ENCODE results near the gene AQP4.

The AQP4 gene, protein sequence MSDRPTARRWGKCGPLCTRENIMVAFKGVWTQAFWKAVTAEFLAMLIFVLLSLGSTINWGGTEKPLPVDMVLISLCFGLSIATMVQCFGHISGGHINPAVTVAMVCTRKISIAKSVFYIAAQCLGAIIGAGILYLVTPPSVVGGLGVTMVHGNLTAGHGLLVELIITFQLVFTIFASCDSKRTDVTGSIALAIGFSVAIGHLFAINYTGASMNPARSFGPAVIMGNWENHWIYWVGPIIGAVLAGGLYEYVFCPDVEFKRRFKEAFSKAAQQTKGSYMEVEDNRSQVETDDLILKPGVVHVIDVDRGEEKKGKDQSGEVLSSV

DNA sequence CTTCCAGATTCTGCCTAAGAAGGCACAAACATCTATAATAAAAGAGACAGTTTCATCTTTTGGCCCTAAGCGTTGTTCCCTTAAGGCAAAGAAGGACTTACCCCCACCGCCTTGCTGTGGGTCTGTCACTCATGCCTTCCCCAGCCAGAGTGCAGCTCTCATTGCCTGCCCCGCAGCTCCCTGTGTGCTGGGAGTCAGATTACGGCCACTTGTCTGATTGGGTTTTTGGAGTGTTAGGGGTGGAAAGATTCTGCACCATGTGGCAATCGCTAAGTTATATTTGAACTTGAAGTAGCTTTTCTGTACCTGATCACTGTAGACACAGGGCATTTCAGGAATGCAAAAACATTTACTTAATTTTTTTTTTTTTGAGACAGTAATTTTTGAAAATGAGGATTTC lies at the start of gene AQP4:
Gene AQP4 (minus strand): TSS at position 151 of the 400 bp plus-strand sequence. CDS start 18 bp downstream, at position 133.
- no peak for DNase-seq

DNA sequence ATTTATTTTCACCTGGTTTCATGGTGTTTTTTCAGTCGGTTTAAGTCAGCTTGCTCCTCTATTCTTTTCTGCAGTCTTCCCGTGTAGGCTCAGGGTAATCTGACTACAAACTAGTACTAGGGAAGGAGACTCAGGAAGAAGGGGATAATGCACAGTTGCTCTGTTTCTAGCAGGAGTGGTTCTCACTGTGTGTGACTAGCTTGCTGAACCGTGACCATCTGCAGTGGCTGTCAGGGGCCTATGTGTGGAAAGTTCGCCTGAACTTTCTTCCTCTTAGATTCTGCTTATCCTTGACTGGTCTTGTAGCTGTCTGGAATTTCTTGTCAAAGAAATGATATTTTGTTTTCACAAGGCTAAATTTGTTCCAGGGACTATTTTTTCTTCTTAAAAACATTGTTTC lies 46.3 kb upstream of the AQP4 start:
- no peak for DNase-seq

GRCh38 chr18:26909599-26910290 lies 44.2 kb upstream of the AQP4 start:
- no peak for DNase-seq

- no peak for DNase-seq
Observed at GRCh38 chr18:26908906-26909305, 43.4 kb upstream of the AQP4 start.

- DNase-seq, result no peak
Observed at GRCh38 chr18:26902291-26902690, 36.8 kb upstream of the AQP4 start.

DNA sequence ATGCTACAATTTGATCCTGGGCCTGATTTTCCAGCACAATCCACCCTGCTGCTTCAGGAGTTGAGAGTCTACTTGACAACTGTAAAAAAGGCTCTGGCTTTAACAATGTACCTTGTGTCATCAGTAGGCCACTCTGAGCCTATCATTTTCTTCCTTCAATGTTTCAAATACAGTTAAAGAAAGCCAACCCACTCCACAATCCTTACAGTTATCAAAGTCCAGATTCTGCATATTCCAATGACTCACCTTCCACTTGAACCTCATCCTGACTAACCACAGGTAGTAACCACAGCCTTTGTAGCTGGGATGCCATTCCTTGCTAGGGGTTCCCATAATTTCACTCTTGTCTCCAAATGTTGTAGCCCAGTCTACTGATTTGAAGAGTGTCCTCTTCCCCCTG lies 35.5 kb upstream of the AQP4 start:
- no peak for DNase-seq

DNA sequence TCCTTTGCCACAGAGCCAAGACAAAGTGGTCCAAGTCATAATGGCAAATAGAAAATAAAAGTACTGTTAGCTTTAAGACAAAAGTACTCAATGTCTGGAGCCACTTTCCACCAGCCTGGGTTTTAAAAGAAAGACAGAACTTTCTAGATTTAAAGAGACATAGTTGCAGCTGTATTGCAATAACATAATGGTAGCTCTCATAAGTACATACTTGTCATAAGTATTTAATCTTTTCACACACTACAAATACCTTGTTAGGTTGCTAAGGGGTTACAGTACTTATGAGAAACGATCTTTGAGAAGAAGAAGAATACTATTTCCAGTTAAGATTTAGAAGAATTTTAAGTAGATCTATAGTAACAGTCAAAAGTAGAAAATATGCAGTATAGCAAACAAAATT lies 28.9 kb upstream of the AQP4 start:
- no peak for DNase-seq

GRCh38 chr18:26893996-26894395 lies 28.5 kb upstream of the AQP4 start:
- no peak for DNase-seq

DNA sequence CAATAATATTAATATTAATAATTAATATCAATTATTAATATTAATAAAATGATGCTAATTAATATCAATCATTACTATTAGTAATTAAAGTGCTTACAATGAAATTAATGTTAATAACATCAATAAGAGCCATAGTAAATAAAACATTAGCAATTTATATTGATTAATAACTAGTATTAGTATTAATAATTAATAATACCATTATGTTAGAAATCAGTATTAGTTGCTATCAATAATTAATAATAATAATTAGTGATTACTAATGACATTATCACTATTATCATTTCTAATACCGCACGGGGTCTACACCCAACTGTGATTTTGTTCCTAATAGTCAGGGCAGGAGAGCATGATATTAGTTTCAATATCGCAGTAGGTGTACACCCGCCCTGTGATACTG lies 22.8 kb upstream of the AQP4 start:
- no peak for DNase-seq

DNA sequence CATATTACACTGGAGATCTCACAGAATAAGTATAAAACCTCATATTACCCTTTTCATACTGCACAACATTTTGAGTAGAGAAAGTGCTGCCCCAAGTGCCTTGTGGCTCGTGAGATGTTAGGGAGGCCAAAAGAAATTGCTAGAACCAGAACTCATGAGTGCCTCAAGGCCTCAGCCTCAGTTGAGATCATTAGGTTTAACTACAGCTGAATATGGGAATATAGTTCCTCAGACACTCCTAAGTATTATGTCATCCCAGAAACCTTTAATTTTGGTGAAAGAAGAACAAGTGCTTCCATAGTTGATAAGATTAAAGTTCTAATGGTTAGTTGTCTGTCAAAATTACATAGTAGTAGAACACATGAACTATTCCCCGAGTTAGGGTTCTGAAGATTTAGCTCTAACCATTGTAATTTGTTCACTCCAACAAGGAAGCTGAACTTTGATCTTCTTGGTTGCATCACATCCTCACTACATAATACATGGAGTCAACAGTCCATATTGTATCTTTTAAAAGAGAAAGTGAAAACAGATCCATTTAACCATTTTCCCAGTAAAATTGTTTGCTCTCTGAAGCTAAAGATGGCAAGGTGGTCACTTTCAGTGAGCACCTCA lies 9.6 kb upstream of the AQP4 start:
- DNase-seq, result no peak

DNA sequence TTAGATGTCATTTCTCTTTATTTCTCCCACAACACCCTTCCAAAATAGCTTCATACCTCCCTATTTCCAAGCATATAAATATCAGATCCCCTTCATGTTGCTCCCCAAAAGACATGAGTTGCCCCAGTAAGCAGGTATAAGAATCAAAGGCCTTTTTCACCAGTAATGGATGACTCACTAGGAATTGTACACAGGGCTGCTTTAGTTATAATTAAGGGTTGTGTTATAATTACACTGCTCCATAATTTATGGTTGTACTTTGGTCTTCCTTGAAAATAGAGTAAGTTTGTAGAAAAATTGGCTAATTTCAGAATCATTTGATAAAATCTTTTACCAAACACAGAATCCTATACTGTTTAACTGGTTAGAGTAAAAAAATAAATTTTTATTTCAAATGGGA lies 8.8 kb upstream of the AQP4 start:
- no peak for DNase-seq

DNA sequence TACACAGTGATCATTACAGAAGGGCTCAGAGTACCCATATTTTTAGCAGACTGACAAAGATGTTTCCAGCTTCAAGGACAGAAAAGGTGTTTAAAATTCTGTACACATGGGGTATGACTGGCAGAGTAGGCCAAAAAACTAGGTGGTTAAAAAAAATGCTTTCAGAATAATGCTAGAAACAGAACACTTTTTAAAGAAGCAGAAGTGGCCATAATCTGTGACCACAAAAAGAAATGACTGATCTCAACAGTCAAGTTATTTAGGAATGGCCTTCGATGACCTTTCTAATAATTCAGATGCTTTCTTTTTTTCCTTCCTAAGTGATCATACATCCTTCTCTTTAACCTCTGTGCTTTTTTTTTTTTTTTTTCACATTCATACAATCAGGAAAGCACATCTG lies 4.1 kb upstream of the AQP4 start:
- DNase-seq, result no peak

DNA sequence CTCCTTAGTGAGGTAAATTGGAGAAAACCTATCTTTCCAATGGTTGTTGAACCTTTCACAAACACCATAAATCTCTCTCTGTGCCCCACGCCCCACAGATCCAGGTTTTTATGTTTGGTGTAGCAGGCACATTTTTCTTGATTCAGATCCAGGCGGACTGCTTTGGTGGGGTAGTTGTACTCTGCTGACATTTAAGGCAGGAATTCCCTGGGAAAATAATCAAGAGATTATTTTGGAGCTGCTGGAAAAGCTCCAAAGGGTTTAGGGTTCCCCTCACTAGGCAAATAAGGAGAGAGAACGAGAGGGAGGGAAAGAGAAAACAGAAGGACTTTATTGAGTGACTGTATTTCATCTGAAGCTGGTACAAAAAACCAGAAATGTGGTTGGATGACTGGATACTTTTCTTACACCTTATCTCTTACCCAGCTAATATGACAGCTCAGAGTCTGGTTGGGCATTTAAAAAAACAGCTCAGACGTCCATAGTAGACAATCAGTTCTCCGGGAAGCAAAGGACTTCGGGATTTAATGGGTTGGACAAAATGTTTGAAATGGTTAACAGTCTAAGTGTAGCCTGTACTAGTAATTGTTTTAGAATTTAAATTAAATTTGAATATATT lies 3.6 kb upstream of the AQP4 start:
- no peak for DNase-seq

GRCh38 chr18:26867471-26867870 lies 2.0 kb upstream of the AQP4 start:
- no peak for DNase-seq

- no peak for DNase-seq
Observed at GRCh38 chr18:26864658-26865057, 849 bp downstream of the AQP4 start.

- no peak for DNase-seq
Observed at GRCh38 chr18:26863921-26864497, 1.5 kb downstream of the AQP4 start.

DNA sequence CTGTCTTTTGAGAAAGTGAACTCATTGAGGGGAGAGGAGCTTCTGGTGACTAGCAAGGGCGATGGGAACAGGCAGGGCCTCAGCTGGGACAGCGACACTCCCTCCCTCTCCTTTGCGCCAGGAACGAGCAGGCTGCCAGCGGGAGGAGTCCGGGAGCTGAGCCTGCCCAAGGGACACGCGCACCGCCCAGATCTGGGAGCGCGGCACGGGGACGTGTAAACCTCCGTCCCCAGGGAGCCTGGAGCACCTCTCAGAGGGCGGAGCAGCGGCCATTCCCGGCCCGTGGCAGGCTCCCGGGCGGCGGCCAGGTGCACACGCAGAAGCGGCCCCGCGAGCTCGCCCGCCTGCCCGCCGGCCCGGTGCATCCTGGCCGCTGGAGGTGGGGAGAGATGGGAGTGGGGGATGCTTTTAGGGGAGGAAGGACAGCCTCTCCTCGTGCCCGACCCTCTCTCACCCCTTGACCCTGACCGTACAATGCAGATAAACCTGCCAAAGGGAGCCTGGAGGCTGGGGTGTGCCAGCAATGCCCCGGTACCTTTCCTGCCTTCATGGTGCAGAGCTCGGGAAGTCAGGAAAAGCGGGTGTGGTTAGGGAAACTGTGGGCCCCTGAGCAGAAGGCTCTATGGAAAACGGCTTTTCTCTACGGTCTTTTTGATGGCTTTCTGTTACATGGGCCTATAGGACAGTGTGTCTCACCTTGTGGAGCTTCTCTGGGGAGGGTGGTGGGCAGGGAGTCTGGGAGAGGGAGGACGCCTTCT lies 2.2 kb downstream of the AQP4 start:
- DNase-seq, result no peak

GRCh38 chr18:26862084-26862483 lies 3.4 kb downstream of the AQP4 start:
- DNase-seq, result no peak

GRCh38 chr18:26854292-26854881 lies 11.1 kb downstream of the AQP4 start:
- no peak for DNase-seq

DNA sequence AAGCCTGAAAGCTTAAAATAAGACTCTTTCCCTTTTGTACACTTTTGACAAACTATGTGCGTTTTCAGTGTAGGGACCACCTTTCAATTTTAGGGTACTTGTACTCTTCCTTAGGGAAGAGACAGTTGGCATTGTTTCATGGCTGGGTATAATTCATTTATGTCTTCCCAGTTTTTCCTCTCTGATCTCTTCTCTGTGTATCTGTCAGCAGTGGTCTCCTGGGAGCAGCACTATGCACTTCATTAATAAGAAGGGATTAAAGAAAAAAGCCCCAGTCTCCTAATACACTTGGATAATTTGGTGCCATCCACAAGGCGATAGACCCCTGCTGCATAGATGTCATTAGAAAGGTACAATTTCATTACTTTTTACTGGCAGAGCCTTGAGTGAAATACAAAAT lies 12.1 kb downstream of the AQP4 start:
- no peak for DNase-seq

DNA sequence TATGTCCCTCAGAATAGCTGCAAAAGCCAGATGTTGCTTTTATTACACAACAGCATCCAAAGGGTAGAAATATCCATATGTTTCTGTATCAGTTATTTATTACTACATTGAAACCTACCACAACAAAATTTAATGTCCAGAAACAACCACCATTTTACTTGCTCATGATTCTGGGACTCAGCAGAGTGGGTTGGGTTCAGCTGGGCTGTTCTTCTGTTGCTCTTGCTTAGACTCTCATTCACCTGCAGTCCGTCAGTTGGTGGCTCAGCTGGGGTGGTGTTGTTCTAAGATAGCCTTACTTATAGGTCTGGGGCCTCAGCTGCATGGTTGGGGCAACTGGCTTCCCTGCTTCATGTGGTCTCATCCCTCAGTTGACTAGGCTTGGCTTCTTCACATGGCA lies 21.7 kb downstream of the AQP4 start:
- no peak for DNase-seq

DNA sequence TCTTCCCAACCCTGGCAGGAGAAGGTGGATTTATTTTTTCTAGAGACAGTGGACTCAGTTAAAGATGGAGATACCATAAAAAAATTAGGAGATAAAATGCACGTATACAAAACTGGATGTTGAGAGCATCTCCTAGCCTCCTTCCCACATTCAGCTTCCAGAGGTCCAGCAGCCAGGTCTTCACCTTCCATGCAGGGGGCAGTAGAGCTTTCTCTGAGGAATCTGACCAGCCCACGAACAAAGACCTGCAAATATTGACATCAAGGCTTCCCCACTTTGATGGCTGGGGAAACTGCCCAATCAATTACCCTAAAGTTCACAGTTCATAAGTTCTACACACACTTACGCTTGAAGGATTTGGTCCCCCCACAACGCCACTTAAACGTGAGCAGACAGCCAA lies 24.5 kb downstream of the AQP4 start:
- DNase-seq, result no peak

Measured in activated CD4-positive, alpha-beta T cell treated with anti-CD3 and anti-CD28 coated beads for 4 hours (primary cell).